Mononuclear cell (primary cell): ENCODE measurements around the gene HERC2. TPM values are rescaled to one million over a fixed set of nuclear protein-coding genes. Genes with fewer than 3 reads are reported as not detected.
"Not testable (repeated sequence)": the region's sequence is repeated elsewhere in the genome, so short reads cannot be mapped to it uniquely, and the experiment has no call there.

Experiments
- H3K27me3 ChIP-seq: 2 replicates; pipeline ENCODE4 v1.6.0; 2011; ENCODE audit warnings: low read length, control low read depth; ENCODE audit not compliant: insufficient read depth
- H3K4me1 ChIP-seq: 2 replicates; pipeline ENCODE4 v1.5.1; 2011; ENCODE audit warnings: mild to moderate bottlenecking, low read length, control low read depth; ENCODE audit not compliant: insufficient read depth
- H3K4me3 ChIP-seq: 2 replicates; pipeline ENCODE4 v1.5.1; 2011; ENCODE audit warnings: mild to moderate bottlenecking, low read length, moderate library complexity
- H3K9me3 ChIP-seq: 2 replicates; pipeline ENCODE4 v1.5.1; 2011; ENCODE audit warnings: low read depth, mild to moderate bottlenecking, control low read depth, low read length
- total RNA-seq: library from RNA; depleted of rRNA; stranded (reverse); fragments of >200 nt; gene quantifications from one replicate; pipeline ENCODE4 v1.2.3, GENCODE V29; 2012

Gene HERC2
- total RNA-seq, 1 donor, result 18.5 TPM

- H3K4me1 ChIP-seq, result no peaks in the 10 kb centered on the region
- H3K4me3 ChIP-seq, result no peak overlapping the region
- no peaks in the 10 kb centered on the region for H3K27me3 ChIP-seq
- no peaks in the 10 kb centered on the region for H3K9me3 ChIP-seq
Observed at GRCh38 chr15:28125673-28126651, 196.0 kb downstream of the HERC2 start.

GRCh38 chr15:28124841-28125240 is 197.1 kb downstream of the HERC2 start:
- no peaks in the 10 kb centered on the region for H3K27me3 ChIP-seq
- no peaks in the 10 kb centered on the region for H3K4me1 ChIP-seq
- H3K4me3 ChIP-seq, result no peak overlapping the region
- no peaks in the 10 kb centered on the region for H3K9me3 ChIP-seq

DNA sequence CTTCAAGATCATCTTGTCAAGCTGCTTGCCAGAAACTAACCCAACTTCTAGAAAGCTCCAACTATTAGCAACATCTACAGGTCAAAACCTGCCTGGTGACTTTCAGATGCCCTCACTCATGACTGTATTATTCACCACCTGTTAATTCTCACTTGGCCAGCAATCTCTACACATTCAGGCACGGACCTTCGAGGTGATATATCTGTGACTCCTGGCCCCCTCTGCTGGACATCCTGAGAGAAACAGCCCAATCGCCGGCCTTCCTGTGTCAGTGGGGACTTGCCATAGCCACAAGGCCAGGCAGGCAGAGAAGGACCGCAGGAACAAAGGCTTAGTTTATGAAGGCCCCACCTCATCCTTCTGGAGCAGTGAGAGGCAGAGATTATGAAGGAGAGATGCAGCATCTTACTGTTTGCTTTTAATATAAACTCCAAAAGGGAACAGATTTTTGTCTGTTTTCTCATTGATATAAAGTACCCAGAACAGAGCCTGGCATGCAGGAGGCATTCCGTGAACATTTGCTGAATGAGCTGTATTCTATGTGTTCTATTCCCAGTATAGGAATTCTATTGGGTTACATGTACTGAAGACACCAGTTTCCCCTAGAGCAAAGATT is 198.5 kb downstream of the HERC2 start:
- no peaks in the 10 kb centered on the region for H3K9me3 ChIP-seq
- no peaks in the 10 kb centered on the region for H3K4me1 ChIP-seq

DNA sequence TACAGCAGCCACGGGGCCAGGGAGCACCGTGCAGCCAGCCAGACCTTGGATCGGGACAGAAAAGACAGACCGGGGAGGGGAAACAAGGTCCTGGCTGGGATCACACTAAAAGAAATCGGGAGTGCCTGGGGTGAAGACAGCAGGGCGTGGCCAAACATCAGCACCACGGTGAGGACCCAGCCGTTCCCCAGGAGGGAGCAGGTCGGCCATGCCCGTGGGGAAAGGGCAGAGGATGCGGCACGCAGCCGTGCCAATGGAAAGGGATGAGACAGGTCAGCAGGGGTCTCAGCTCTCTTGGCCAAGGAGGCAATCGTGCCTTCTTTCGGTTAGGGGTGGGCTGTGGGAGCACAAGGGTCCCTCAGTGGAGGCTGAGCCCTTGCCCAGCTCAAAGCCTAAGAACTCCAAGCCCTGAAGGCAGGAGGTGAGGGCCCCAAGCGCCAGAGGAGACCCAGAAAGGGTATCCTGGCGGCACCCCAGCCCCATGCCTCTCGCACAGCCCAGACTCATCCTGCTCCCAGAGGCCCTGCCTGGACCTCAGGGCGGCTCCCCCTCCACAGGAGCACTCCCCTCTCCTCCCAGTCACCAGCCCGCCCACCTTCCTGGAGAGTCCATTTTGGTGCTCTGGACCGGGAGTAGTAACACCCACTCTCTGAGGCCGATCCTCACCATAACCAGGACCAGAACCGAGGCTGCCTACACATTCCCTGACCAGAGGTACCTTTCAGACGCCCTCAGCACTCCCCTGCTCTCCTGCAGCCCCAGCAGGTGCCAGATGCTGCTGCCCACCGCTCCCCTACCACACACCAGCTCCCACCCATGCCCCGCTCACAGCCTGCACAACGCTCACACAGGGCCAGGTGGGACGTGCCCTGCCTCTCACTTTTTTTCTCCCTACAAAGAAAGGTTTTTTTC is 199.7 kb downstream of the HERC2 start:
- Histone ChIP-seq H3K9me3 (no peaks in the 10 kb centered on the region), H3K27me3 (no peaks in the 10 kb centered on the region), H3K4me3 (no peak overlapping the region), H3K4me1 (no peaks in the 10 kb centered on the region)

More for the DNA sequence above, 198.5 kb downstream of the HERC2 start:
- H3K4me3 ChIP-seq, result no peak overlapping the region
- no peaks in the 10 kb centered on the region for H3K27me3 ChIP-seq

DNA sequence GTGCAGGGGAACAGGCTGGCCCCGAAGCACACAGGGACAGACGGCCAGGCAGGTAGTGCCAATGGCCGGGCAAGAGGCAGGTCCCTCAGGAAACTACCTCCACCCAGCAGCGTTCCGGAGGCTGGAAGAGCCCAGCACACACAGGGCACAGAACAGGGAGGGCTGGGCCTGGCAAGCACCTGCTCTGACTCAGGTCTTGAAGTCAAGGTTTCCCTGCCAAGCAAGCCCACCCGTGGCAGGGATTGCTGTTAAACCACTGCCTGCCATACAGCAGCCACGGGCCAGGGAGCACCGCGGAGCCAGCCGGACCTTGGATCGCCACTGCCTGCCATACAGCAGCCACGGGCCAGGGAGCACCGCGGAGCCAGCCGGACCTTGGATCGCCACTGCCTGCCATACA is 200.4 kb downstream of the HERC2 start:
- not testable (repeated sequence) for H3K4me3 ChIP-seq, H3K9me3 ChIP-seq, H3K4me1 ChIP-seq, H3K27me3 ChIP-seq

DNA sequence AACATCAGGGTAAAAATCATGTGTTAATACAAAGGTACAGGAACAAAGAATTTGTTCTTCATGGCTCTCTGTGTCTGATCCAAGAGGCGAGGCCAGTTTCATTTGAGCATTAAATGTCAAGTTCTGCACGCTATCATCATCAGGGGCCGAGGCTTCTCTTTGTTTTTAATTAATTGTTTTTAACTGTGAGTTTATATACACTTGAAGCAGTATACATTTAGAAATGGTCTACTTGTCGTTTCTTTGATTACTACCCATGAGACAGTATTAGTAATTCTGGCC is 201.7 kb downstream of the HERC2 start:
- Histone ChIP-seq H3K9me3 (no peaks in the 10 kb centered on the region), H3K4me1 (no peaks in the 10 kb centered on the region), H3K27me3 (no peaks in the 10 kb centered on the region), H3K4me3 (no peak overlapping the region)

GRCh38 chr15:28118531-28118930 is 203.4 kb downstream of the HERC2 start:
- H3K9me3 ChIP-seq, result no peaks in the 10 kb centered on the region
- H3K27me3 ChIP-seq, result no peaks in the 10 kb centered on the region
- no peak overlapping the region for H3K4me3 ChIP-seq
- no peaks in the 10 kb centered on the region for H3K4me1 ChIP-seq

DNA sequence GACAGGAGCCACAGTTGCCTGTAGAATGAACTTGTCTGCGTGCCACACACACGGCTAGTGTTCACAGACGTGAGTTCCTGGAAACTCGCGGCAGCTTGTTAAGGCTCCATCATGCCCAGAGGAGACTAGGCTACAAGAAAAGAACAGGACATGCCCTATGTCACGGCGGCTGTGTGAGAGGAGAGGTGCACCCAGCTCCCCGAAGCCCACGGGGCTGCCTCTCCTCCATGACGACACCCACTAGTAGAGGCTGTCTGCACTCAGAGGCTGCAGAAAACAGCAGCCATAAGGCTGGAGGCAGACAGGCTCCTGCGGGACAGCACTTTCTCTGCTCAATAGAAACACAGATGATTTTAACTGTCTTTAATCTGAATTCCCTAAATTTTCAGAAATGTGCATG is 203.9 kb downstream of the HERC2 start:
- H3K9me3 ChIP-seq, result no peaks in the 10 kb centered on the region
- H3K4me1 ChIP-seq, result no peaks in the 10 kb centered on the region
- no peaks in the 10 kb centered on the region for H3K27me3 ChIP-seq
- no peak overlapping the region for H3K4me3 ChIP-seq

DNA sequence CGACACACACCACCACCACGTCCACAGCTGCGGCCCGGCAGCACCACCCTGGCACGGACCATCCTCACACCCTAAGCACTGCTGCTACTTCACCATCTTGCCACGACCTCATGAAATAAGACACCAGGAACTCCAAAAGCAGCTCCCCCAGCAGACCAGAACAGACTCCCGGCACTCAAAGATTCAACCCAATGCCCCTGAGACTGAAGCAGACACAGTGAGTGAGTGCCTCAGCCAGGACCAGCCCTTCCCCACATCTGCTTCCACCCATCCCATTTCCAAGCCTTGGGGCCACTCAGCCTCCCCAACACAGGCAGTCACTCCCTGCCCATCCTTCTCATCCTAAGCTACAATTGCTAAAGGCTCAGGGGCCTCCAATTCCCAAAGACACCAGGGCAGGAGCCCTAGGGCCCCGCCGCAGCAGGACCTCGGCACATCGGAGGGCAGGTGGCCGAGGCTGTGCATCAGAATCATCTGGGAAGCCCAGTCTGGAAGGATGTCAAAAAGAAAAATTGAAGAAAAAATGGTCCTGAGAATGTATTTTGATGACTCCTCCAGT is 204.5 kb downstream of the HERC2 start:
- H3K27me3 ChIP-seq, result no peaks in the 10 kb centered on the region
- no peaks in the 10 kb centered on the region for H3K9me3 ChIP-seq
- no peaks in the 10 kb centered on the region for H3K4me1 ChIP-seq
- no peak overlapping the region for H3K4me3 ChIP-seq

GRCh38 chr15:28116521-28117431 is 205.2 kb downstream of the HERC2 start:
- Histone ChIP-seq H3K4me1 (no peaks in the 10 kb centered on the region), H3K4me3 (no peak overlapping the region), H3K27me3 (no peaks in the 10 kb centered on the region), H3K9me3 (no peaks in the 10 kb centered on the region)

DNA sequence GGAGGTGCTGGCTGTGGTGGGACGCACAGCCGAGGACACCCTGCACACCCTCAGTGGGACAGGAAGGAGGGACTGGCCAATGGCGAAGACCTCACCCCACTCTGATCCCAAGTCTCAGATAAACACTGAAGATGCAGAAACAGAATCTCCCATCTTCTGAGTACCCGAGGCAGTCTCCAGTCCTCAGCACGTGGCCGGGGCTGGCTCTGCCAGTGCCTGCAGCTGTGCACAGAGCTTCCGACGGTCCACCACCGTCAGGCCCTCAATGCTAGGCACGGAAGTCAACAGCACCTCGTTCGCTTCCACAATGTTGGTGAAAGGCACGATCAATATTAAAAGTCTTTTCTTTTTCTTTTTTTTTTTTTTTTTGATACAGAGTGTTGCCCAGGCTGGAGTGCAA is 206.1 kb downstream of the HERC2 start:
- no peaks in the 10 kb centered on the region for H3K9me3 ChIP-seq
- H3K4me1 ChIP-seq, result no peaks in the 10 kb centered on the region
- H3K27me3 ChIP-seq, result no peaks in the 10 kb centered on the region
- H3K4me3 ChIP-seq, result no peak overlapping the region

- no peak overlapping the region for H3K4me3 ChIP-seq
- no peaks in the 10 kb centered on the region for H3K27me3 ChIP-seq
- no peaks in the 10 kb centered on the region for H3K9me3 ChIP-seq
- no peaks in the 10 kb centered on the region for H3K4me1 ChIP-seq
Observed at GRCh38 chr15:28114721-28115622, 207.0 kb downstream of the HERC2 start.

DNA sequence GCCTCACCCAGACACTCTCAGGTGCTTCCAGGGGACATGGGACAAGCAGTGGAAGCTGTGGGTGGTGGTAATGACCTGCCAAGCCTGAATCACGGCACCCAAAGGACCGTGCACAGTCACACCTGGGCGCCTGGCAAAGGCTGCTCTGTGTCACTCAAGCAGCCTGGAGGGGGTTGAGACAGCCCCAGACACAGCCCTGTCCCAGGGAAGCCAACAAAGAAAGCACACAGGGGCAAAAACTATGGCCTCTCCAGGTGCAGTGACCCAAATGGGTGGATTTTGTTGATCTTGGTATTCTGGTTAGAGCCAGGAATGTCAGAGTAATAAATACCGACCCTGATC is 207.9 kb downstream of the HERC2 start:
- H3K9me3 ChIP-seq, result no peaks in the 10 kb centered on the region
- no peaks in the 10 kb centered on the region for H3K4me1 ChIP-seq
- H3K27me3 ChIP-seq, result no peaks in the 10 kb centered on the region
- no peak overlapping the region for H3K4me3 ChIP-seq
